ENCODE results near the gene CDK13. TPM values are rescaled to one million over a fixed set of nuclear protein-coding genes. Genes with fewer than 3 reads are reported as not detected.

Gene CDK13
- total RNA-seq, 2 experiments from 2014 or later: 43.9 to 57.9 TPM

- CTCF ChIA-PET: interaction anchor here (0.8 kb wide), 2 partner anchors 9 kb away, joined by 3 read pairs; no protein-coding TSS in a partner anchor
- Mint-ChIP-seq H3K9me3 (ENCODE audit: low read depth) (no peaks in the 10 kb centered on the region), H3K27ac (no peak overlapping the region), H3K36me3 (peaks cover 4% of the 10 kb centered on the region), H3K4me3 (no peak overlapping the region), H3K4me1 (peaks cover 2% of the 10 kb centered on the region), H3K27me3 (no peaks in the 10 kb centered on the region)
- ATAC-seq (no peak), DNase-seq (no peak)
These were observed 97.6 kb downstream of the CDK13 start for GRCh38 chr7:40047661-40048060.

DNA sequence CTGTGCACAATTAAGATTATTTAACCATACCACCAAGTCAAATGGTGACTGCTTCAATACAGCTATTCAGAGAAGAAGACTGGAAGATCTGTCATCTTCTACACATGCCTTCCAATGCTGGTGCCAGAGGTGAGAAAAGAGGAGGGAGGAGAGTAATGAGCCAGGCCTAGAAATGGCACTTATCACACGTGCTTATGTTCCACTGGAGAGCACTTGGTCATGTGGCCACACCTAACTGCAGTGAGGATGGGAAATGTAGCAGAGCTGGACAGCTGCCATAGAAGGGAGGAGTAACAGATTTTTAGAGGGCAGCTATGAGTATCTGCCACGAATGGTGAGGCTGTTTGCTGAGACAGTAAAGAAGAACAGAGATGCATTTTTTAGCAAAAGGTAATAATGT lies 107.2 kb downstream of the CDK13 start:
- CTCF ChIA-PET: interaction anchor here (0.7 to 3.7 kb wide), 3 partner anchors 9 to 162 kb away, joined by 3 to 21 read pairs (median 3); no protein-coding TSS in a partner anchor
- ATAC-seq (no peak), DNase-seq (no peak)
- Mint-ChIP-seq H3K4me3 (no peak overlapping the region), H3K4me1 (peaks cover 6% of the 10 kb centered on the region), H3K36me3 (peaks cover 12% of the 10 kb centered on the region), H3K27me3 (no peaks in the 10 kb centered on the region), H3K27ac (no peak overlapping the region), H3K9me3 (ENCODE audit: low read depth) (no peaks in the 10 kb centered on the region)

GRCh38 chr7:40058026-40058425 lies 108.0 kb downstream of the CDK13 start:
- CTCF ChIA-PET: interaction anchor here (1.5 to 3.7 kb wide), 2 partner anchors 159 to 163 kb away, joined by 3 to 21 read pairs; no protein-coding TSS in a partner anchor
- Mint-ChIP-seq H3K27me3 (no peaks in the 10 kb centered on the region), H3K4me1 (peaks cover 2% of the 10 kb centered on the region), H3K27ac (no peak overlapping the region), H3K9me3 (ENCODE audit: low read depth) (no peaks in the 10 kb centered on the region), H3K4me3 (no peak overlapping the region), H3K36me3 (peaks cover 12% of the 10 kb centered on the region)
- DNase-seq (no peak), ATAC-seq (no peak)

- H3K9me3 Mint-ChIP-seq (ENCODE audit: low read depth): no peaks in the 10 kb centered on the region
- H3K27me3 Mint-ChIP-seq: no peaks in the 10 kb centered on the region
- CTCF ChIA-PET: interaction anchor here (3.7 kb wide), 1 partner anchor 164 kb away, joined by 21 read pairs; no protein-coding TSS in a partner anchor
- no peak for ATAC-seq
- peaks cover 2% of the 10 kb centered on the region for H3K4me1 Mint-ChIP-seq
- H3K36me3 Mint-ChIP-seq: peaks cover 14% of the 10 kb centered on the region
- no peak overlapping the region for H3K27ac Mint-ChIP-seq
- H3K4me3 Mint-ChIP-seq: no peak overlapping the region
- no peak for DNase-seq
These were observed 108.6 kb downstream of the CDK13 start for GRCh38 chr7:40058636-40059035.

DNA sequence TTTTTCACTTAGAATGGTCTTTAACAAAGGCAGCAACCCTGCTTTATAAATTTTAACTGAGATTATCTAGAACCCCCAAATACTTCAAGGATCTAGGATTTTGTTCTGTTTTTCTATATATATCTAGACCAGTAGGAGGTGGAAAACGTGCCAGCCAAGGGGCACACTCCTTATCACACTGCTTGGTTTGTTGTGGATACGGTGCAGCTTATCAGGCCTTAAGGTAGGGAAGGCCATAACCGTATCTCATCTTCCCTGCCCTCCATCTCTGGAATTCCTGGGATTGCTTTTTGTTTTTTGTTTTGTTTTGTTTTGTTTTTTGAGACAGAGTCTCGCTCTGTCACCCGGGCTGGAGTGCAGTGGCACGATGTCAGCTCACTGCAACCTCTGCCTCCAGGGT lies 109.0 kb downstream of the CDK13 start:
- no peak overlapping the region for H3K4me3 Mint-ChIP-seq
- CTCF ChIA-PET: interaction anchor here (3.7 kb wide), 1 partner anchor 164 kb away, joined by 21 read pairs; no protein-coding TSS in a partner anchor
- ATAC-seq: no peak
- no peak overlapping the region for H3K27ac Mint-ChIP-seq
- peaks cover 2% of the 10 kb centered on the region for H3K4me1 Mint-ChIP-seq
- no peaks in the 10 kb centered on the region for H3K27me3 Mint-ChIP-seq
- no peak for DNase-seq
- peaks cover 14% of the 10 kb centered on the region for H3K36me3 Mint-ChIP-seq
- H3K9me3 Mint-ChIP-seq (ENCODE audit: low read depth): no peaks in the 10 kb centered on the region

DNA sequence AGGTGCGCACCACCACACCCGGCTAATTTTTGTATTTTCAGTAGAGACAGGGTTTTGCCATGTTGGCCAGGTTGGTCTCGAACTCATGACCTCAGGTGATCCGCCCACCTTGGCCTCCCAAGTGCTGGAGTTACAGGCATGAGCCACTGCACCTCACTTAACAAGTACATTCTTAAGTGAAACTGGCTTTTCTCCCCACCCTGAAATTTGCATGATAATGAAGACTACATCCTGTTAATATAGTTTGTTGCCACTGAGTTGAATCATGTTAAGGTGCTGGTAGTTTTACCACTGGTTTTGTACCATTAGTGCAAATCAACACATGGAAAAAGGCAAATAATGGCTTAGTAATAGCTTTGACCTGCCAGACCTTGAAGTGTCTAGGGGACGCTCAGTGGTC lies 122.2 kb downstream of the CDK13 start:
- no peak for DNase-seq
- CTCF ChIA-PET: no interaction called here
- peaks cover 4% of the 10 kb centered on the region for H3K36me3 Mint-ChIP-seq
- no peak overlapping the region for H3K27ac Mint-ChIP-seq
- no peak for ATAC-seq
- H3K9me3 Mint-ChIP-seq (ENCODE audit: low read depth): no peaks in the 10 kb centered on the region
- H3K4me1 Mint-ChIP-seq: no peaks in the 10 kb centered on the region
- no peaks in the 10 kb centered on the region for H3K27me3 Mint-ChIP-seq
- H3K4me3 Mint-ChIP-seq: no peak overlapping the region

DNA sequence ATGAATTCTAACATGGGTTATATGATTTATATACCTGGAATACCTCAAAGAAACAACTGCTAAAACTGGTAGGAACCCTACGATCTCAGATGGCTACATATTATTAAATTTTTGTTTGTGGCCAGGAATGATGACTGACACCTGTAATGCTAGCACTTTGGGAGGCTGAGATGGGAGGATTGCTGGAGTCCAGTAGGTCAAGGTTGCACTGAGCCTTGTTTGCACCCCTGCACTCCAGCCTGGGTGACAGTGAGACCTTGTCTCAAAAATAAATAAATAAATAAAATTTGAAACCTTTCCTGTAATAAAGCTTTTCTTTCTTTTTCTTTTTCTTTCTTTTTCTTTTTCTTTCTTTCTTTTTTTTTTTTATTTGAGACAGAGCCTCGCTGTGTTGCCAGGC lies 123.2 kb downstream of the CDK13 start:
- H3K9me3 Mint-ChIP-seq (ENCODE audit: low read depth): no peaks in the 10 kb centered on the region
- no peaks in the 10 kb centered on the region for H3K4me1 Mint-ChIP-seq
- no peak for DNase-seq
- ATAC-seq: no peak
- H3K27ac Mint-ChIP-seq: no peak overlapping the region
- no peak overlapping the region for H3K4me3 Mint-ChIP-seq
- H3K27me3 Mint-ChIP-seq: no peaks in the 10 kb centered on the region
- H3K36me3 Mint-ChIP-seq: peaks cover 4% of the 10 kb centered on the region
- CTCF ChIA-PET: no interaction called here

DNA sequence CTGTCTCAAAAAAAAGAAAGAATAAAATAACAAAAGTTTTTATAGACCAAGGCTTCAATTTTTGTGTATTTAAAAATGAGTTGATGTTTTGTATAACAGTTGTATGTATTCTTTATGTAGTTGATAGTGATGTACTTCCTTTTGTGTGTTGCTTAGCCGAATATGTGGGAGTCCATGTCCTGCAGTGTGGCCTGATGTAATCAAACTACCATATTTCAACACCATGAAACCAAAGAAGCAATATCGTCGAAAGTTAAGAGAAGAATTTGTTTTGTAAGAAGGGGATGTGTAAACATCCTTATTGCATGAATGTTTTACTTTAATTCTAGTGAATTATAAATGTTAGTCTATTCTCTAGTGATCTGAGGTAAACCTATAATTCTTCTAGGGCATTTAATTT lies 127.8 kb downstream of the CDK13 start:
- ATAC-seq (no peak), DNase-seq (no peak)
- H3K36me3 Mint-ChIP-seq: peaks cover 10% of the 10 kb centered on the region
- no peak overlapping the region for H3K4me3 Mint-ChIP-seq
- CTCF ChIA-PET: no interaction called here
- H3K4me1 Mint-ChIP-seq: no peaks in the 10 kb centered on the region
- no peak overlapping the region for H3K27ac Mint-ChIP-seq
- H3K27me3 Mint-ChIP-seq: no peaks in the 10 kb centered on the region
- H3K9me3 Mint-ChIP-seq (ENCODE audit: low read depth): no peaks in the 10 kb centered on the region

DNA sequence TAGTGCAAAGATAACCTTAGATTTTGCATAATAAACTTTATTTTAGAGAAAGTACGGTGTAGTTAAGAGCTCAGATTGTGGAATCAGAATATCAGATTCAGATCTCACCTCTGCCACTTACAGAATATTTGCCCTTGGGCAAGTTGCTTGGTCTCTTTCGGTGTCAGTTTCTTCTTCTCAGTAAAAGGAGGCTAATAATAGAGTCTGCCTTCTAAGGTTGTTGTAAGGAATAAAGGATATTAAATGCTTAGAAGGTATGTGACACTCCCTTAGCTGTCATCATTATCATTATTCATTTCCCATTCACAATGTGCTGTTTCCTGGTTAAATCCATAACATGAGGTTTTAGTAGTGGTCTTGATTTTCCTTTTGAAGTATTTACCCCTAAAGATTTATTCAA lies 142.1 kb downstream of the CDK13 start:
- H3K27ac Mint-ChIP-seq: no peak overlapping the region
- CTCF ChIA-PET: no interaction called here
- no peaks in the 10 kb centered on the region for H3K4me1 Mint-ChIP-seq
- H3K9me3 Mint-ChIP-seq (ENCODE audit: low read depth): no peaks in the 10 kb centered on the region
- no peak overlapping the region for H3K4me3 Mint-ChIP-seq
- no peak for ATAC-seq
- H3K27me3 Mint-ChIP-seq: no peaks in the 10 kb centered on the region
- DNase-seq: no peak
- H3K36me3 Mint-ChIP-seq: peaks cover 37% of the 10 kb centered on the region

- DNase-seq: no peak
- no peaks in the 10 kb centered on the region for H3K4me1 Mint-ChIP-seq
- H3K27me3 Mint-ChIP-seq: no peaks in the 10 kb centered on the region
- no peaks in the 10 kb centered on the region for H3K9me3 Mint-ChIP-seq (ENCODE audit: low read depth)
- no peak overlapping the region for H3K4me3 Mint-ChIP-seq
- peak overlapping the region; percentile 2 for H3K27ac Mint-ChIP-seq
- peaks cover 30% of the 10 kb centered on the region for H3K36me3 Mint-ChIP-seq
- ATAC-seq: no peak
- CTCF ChIA-PET: no interaction called here
These were observed 143.7 kb downstream of the CDK13 start for GRCh38 chr7:40093631-40094350.

- no peak for ATAC-seq
- no peaks in the 10 kb centered on the region for H3K4me1 Mint-ChIP-seq
- no peaks in the 10 kb centered on the region for H3K27me3 Mint-ChIP-seq
- H3K4me3 Mint-ChIP-seq: no peak overlapping the region
- CTCF ChIA-PET: no interaction called here
- DNase-seq: no peak
- no peaks in the 10 kb centered on the region for H3K9me3 Mint-ChIP-seq (ENCODE audit: low read depth)
- peaks cover 22% of the 10 kb centered on the region for H3K36me3 Mint-ChIP-seq
- no peak overlapping the region for H3K27ac Mint-ChIP-seq
These were observed 145.2 kb downstream of the CDK13 start for GRCh38 chr7:40095230-40095629.

- Mint-ChIP-seq H3K27me3 (no peaks in the 10 kb centered on the region), H3K4me1 (no peaks in the 10 kb centered on the region)
- CTCF ChIA-PET: no interaction called here
These were observed 145.8 kb downstream of the CDK13 start for GRCh38 chr7:40095695-40096327.

DNA sequence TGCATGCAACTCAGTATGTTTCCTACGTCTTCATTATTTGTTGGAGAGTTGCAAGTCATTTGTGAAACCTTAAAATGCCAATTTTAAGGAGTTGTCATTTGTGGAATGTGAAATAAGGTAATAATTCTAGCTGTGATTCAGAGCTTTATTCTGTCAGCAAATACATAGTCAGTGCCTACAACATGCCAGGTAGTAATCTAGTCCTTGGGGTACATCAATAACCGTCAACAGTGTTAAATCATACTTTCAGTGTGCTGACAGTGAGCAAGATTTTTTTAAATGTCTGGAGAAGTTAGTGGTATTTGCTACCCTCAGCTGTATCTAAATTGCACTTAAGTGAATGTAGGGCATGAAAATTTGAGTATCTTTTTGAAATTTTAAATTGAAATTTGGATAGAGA lies 147.7 kb downstream of the CDK13 start:
- no peak overlapping the region for H3K27ac Mint-ChIP-seq
- peaks cover 18% of the 10 kb centered on the region for H3K36me3 Mint-ChIP-seq
- H3K4me1 Mint-ChIP-seq: no peaks in the 10 kb centered on the region
- ATAC-seq (no peak), DNase-seq (no peak)
- H3K4me3 Mint-ChIP-seq: no peak overlapping the region
- H3K27me3 Mint-ChIP-seq: no peaks in the 10 kb centered on the region
- no peaks in the 10 kb centered on the region for H3K9me3 Mint-ChIP-seq (ENCODE audit: low read depth)
- CTCF ChIA-PET: interaction anchor here (0.6 to 1.5 kb wide), 3 partner anchors 11 to 201 kb away, joined by 3 to 6 read pairs (median 5); partner anchors contain the start of genes MPLKIP and SUGCT

More at GRCh38 chr7:40095695-40096327, 145.8 kb downstream of the CDK13 start:
- DNase-seq (no peak), ATAC-seq (no peak)
- Mint-ChIP-seq H3K9me3 (ENCODE audit: low read depth) (no peaks in the 10 kb centered on the region), H3K36me3 (peaks cover 20% of the 10 kb centered on the region), H3K27ac (no peak overlapping the region), H3K4me3 (no peak overlapping the region)

- Mint-ChIP-seq H3K27ac (no peak overlapping the region), H3K4me3 (no peak overlapping the region), H3K36me3 (peaks cover 12% of the 10 kb centered on the region), H3K9me3 (ENCODE audit: low read depth) (no peaks in the 10 kb centered on the region), H3K27me3 (no peaks in the 10 kb centered on the region), H3K4me1 (no peaks in the 10 kb centered on the region)
- ATAC-seq: no peak
- CTCF ChIA-PET: interaction anchor here (1.4 to 1.5 kb wide), 2 partner anchors 36 to 203 kb away, joined by 5 to 6 read pairs; partner anchors contain the start of genes MPLKIP and SUGCT
- DNase-seq: no peak
These were observed 148.8 kb downstream of the CDK13 start for GRCh38 chr7:40098810-40099209.
